ENCODE measurements around the gene MANSC4. TPM values are rescaled to one million over a fixed set of nuclear protein-coding genes. Genes with fewer than 3 reads are reported as not detected.

MANSC4 gene
- total RNA-seq, 1 experiment from 2014 or later: not detected

DNA sequence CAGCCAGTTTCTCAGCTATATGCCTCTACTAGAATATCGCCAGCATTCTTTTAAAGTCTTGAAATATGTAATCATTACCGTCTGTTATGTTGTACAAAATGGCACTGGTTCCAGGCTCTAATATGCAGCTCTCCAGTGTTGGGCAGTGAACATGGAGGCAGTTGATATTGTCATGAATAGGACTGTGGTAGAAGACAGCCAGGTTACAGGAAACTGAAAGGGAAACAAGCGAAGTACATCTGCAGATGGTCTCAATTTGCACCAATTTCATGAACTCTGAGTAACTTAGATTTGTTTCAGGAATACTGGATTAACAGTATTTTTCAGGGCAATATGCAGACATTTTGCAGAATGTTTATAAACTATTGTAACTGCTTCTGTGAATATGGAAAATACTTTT lies 13.4 kb downstream of the MANSC4 start:
- Mint-ChIP-seq H3K9me3 (no peaks in the 10 kb centered on the region), H3K4me1 (no peaks in the 10 kb centered on the region), H3K27me3 (ENCODE audit: low read depth) (no peaks in the 10 kb centered on the region), H3K27ac (no peak overlapping the region), H3K36me3 (no peaks in the 10 kb centered on the region), H3K4me3 (no peak overlapping the region)
- DNase-seq (ENCODE audit: low spot score) (no peak), ATAC-seq (no peak)
- CTCF ChIA-PET: interaction anchor here (0.7 kb wide), 1 partner anchor 1444 kb away, joined by 3 read pairs; no protein-coding TSS in a partner anchor
- POLR2A ChIA-PET: no interaction called here
- TF ChIP-seq ZNF232 (CRISPR knock-in tag; IDR thresholded peaks at IDR 0.05) (no peak), NR3C1 (CRISPR knock-in tag; conservative IDR thresholded peaks at IDR 0.05; ENCODE audit: low read depth) (no peak), ESRRA (CRISPR knock-in tag; IDR thresholded peaks at IDR 0.05; ENCODE audit: borderline replicate concordance) (no peak), EMX1 (CRISPR knock-in tag; IDR thresholded peaks at IDR 0.05) (no peak), ZNF317 (CRISPR knock-in tag; IDR thresholded peaks at IDR 0.05; ENCODE audit: borderline replicate concordance, low read depth) (no peak), ZBTB21 (CRISPR knock-in tag; IDR thresholded peaks at IDR 0.05; ENCODE audit: borderline replicate concordance) (no peak), ETV6 (CRISPR knock-in tag; IDR thresholded peaks at IDR 0.05) (no peak), ZNF263 (CRISPR knock-in tag; IDR thresholded peaks at IDR 0.05; ENCODE audit: low read depth) (no peak), CREB1 (CRISPR knock-in tag; IDR thresholded peaks at IDR 0.05) (no peak), ZNF219 (CRISPR knock-in tag; IDR thresholded peaks at IDR 0.05; ENCODE audit: borderline replicate concordance) (no peak)
- TF ChIP-seq, protein P1, sequence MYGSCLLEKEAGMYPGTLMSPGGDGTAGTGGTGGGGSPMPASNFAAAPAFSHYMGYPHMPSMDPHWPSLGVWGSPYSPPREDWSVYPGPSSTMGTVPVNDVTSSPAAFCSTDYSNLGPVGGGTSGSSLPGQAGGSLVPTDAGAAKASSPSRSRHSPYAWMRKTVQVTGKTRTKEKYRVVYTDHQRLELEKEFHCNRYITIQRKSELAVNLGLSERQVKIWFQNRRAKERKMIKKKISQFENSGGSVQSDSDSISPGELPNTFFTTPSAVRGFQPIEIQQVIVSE (CRISPR knock-in tag; IDR thresholded peaks at IDR 0.05; ENCODE audit: borderline replicate concordance): no peak
- TF ChIP-seq, protein P2, sequence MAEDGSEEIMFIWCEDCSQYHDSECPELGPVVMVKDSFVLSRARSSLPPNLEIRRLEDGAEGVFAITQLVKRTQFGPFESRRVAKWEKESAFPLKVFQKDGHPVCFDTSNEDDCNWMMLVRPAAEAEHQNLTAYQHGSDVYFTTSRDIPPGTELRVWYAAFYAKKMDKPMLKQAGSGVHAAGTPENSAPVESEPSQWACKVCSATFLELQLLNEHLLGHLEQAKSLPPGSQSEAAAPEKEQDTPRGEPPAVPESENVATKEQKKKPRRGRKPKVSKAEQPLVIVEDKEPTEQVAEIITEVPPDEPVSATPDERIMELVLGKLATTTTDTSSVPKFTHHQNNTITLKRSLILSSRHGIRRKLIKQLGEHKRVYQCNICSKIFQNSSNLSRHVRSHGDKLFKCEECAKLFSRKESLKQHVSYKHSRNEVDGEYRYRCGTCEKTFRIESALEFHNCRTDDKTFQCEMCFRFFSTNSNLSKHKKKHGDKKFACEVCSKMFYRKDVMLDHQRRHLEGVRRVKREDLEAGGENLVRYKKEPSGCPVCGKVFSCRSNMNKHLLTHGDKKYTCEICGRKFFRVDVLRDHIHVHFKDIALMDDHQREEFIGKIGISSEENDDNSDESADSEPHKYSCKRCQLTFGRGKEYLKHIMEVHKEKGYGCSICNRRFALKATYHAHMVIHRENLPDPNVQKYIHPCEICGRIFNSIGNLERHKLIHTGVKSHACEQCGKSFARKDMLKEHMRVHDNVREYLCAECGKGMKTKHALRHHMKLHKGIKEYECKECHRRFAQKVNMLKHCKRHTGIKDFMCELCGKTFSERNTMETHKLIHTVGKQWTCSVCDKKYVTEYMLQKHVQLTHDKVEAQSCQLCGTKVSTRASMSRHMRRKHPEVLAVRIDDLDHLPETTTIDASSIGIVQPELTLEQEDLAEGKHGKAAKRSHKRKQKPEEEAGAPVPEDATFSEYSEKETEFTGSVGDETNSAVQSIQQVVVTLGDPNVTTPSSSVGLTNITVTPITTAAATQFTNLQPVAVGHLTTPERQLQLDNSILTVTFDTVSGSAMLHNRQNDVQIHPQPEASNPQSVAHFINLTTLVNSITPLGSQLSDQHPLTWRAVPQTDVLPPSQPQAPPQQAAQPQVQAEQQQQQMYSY (CRISPR knock-in tag; IDR thresholded peaks at IDR 0.05): no peak
- TF ChIP-seq, protein P3, sequence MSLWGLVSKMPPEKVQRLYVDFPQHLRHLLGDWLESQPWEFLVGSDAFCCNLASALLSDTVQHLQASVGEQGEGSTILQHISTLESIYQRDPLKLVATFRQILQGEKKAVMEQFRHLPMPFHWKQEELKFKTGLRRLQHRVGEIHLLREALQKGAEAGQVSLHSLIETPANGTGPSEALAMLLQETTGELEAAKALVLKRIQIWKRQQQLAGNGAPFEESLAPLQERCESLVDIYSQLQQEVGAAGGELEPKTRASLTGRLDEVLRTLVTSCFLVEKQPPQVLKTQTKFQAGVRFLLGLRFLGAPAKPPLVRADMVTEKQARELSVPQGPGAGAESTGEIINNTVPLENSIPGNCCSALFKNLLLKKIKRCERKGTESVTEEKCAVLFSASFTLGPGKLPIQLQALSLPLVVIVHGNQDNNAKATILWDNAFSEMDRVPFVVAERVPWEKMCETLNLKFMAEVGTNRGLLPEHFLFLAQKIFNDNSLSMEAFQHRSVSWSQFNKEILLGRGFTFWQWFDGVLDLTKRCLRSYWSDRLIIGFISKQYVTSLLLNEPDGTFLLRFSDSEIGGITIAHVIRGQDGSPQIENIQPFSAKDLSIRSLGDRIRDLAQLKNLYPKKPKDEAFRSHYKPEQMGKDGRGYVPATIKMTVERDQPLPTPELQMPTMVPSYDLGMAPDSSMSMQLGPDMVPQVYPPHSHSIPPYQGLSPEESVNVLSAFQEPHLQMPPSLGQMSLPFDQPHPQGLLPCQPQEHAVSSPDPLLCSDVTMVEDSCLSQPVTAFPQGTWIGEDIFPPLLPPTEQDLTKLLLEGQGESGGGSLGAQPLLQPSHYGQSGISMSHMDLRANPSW (CRISPR knock-in tag; conservative IDR thresholded peaks at IDR 0.05; ENCODE audit: low read depth): no peak
- TF ChIP-seq, protein P4, sequence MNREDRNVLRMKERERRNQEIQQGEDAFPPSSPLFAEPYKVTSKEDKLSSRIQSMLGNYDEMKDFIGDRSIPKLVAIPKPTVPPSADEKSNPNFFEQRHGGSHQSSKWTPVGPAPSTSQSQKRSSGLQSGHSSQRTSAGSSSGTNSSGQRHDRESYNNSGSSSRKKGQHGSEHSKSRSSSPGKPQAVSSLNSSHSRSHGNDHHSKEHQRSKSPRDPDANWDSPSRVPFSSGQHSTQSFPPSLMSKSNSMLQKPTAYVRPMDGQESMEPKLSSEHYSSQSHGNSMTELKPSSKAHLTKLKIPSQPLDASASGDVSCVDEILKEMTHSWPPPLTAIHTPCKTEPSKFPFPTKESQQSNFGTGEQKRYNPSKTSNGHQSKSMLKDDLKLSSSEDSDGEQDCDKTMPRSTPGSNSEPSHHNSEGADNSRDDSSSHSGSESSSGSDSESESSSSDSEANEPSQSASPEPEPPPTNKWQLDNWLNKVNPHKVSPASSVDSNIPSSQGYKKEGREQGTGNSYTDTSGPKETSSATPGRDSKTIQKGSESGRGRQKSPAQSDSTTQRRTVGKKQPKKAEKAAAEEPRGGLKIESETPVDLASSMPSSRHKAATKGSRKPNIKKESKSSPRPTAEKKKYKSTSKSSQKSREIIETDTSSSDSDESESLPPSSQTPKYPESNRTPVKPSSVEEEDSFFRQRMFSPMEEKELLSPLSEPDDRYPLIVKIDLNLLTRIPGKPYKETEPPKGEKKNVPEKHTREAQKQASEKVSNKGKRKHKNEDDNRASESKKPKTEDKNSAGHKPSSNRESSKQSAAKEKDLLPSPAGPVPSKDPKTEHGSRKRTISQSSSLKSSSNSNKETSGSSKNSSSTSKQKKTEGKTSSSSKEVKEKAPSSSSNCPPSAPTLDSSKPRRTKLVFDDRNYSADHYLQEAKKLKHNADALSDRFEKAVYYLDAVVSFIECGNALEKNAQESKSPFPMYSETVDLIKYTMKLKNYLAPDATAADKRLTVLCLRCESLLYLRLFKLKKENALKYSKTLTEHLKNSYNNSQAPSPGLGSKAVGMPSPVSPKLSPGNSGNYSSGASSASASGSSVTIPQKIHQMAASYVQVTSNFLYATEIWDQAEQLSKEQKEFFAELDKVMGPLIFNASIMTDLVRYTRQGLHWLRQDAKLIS (CRISPR knock-in tag; IDR thresholded peaks at IDR 0.05; ENCODE audit: borderline replicate concordance): no peak
- TF ChIP-seq, protein P5, sequence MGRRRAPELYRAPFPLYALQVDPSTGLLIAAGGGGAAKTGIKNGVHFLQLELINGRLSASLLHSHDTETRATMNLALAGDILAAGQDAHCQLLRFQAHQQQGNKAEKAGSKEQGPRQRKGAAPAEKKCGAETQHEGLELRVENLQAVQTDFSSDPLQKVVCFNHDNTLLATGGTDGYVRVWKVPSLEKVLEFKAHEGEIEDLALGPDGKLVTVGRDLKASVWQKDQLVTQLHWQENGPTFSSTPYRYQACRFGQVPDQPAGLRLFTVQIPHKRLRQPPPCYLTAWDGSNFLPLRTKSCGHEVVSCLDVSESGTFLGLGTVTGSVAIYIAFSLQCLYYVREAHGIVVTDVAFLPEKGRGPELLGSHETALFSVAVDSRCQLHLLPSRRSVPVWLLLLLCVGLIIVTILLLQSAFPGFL (CRISPR knock-in tag; IDR thresholded peaks at IDR 0.05; ENCODE audit: borderline replicate concordance): no peak
- TF ChIP-seq, protein P6, sequence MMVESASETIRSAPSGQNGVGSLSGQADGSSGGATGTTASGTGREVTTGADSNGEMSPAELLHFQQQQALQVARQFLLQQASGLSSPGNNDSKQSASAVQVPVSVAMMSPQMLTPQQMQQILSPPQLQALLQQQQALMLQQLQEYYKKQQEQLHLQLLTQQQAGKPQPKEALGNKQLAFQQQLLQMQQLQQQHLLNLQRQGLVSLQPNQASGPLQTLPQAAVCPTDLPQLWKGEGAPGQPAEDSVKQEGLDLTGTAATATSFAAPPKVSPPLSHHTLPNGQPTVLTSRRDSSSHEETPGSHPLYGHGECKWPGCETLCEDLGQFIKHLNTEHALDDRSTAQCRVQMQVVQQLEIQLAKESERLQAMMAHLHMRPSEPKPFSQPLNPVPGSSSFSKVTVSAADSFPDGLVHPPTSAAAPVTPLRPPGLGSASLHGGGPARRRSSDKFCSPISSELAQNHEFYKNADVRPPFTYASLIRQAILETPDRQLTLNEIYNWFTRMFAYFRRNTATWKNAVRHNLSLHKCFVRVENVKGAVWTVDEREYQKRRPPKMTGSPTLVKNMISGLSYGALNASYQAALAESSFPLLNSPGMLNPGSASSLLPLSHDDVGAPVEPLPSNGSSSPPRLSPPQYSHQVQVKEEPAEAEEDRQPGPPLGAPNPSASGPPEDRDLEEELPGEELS (CRISPR knock-in tag; IDR thresholded peaks at IDR 0.05): no peak
- TF ChIP-seq, protein P7, sequence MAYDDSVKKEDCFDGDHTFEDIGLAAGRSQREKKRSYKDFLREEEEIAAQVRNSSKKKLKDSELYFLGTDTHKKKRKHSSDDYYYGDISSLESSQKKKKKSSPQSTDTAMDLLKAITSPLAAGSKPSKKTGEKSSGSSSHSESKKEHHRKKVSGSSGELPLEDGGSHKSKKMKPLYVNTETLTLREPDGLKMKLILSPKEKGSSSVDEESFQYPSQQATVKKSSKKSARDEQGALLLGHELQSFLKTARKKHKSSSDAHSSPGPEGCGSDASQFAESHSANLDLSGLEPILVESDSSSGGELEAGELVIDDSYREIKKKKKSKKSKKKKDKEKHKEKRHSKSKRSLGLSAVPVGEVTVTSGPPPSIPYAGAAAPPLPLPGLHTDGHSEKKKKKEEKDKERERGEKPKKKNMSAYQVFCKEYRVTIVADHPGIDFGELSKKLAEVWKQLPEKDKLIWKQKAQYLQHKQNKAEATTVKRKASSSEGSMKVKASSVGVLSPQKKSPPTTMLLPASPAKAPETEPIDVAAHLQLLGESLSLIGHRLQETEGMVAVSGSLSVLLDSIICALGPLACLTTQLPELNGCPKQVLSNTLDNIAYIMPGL (CRISPR knock-in tag; IDR thresholded peaks at IDR 0.05): no peak
- TF ChIP-seq, protein P8, sequence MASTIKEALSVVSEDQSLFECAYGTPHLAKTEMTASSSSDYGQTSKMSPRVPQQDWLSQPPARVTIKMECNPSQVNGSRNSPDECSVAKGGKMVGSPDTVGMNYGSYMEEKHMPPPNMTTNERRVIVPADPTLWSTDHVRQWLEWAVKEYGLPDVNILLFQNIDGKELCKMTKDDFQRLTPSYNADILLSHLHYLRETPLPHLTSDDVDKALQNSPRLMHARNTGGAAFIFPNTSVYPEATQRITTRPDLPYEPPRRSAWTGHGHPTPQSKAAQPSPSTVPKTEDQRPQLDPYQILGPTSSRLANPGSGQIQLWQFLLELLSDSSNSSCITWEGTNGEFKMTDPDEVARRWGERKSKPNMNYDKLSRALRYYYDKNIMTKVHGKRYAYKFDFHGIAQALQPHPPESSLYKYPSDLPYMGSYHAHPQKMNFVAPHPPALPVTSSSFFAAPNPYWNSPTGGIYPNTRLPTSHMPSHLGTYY (CRISPR knock-in tag; IDR thresholded peaks at IDR 0.05): no peak
